Measurements from ENCODE around the gene TMEM115.
A peak's percentile ranks its signal among the peaks of the same experiment; 100 is the strongest.

The TMEM115 gene

GRCh38 chr3:50350527-50351322, 8.6 kb downstream of the TMEM115 start, which contains the start of the genes CYB561D2 and NPRL2 (continued):
- TF ChIP-seq ZNF19 (tag by site-specific recombination; IDR thresholded peaks at IDR 0.05; ENCODE audit: low read depth) (no peak), PRDM6 (tag by site-specific recombination; IDR thresholded peaks at IDR 0.05) (no peak), ZBTB6 (tag by site-specific recombination; IDR thresholded peaks at IDR 0.05) (0 out of 2 replicates have a peak, but pooled peaks have one; percentile 24), PRDM2 (tag by site-specific recombination; IDR thresholded peaks at IDR 0.05; ENCODE audit: borderline replicate concordance) (no peak), ZNF792 (tag by site-specific recombination; IDR thresholded peaks at IDR 0.05) (no peak), ZNF629 (tag by site-specific recombination; IDR thresholded peaks at IDR 0.05) (peak; percentile 88), GLIS1 (tag by site-specific recombination; IDR thresholded peaks at IDR 0.05) (0 out of 2 replicates have a peak, but pooled peaks have one; percentile 11), ZNF26 (tag by site-specific recombination; IDR thresholded peaks at IDR 0.05) (no peak), KLF8 (tag by site-specific recombination; IDR thresholded peaks at IDR 0.05) (peak; percentile 90; the same call in 1 of the 2 replicates), ZNF623 (tag by site-specific recombination; IDR thresholded peaks at IDR 0.05) (no peak), ZNF777 (tag by site-specific recombination; IDR thresholded peaks at IDR 0.05; ENCODE audit: borderline replicate concordance) (no peak), ZNF660 (tag by site-specific recombination; IDR thresholded peaks at IDR 0.05) (no peak), ZBTB10 (tag by site-specific recombination; IDR thresholded peaks at IDR 0.05) (no peak), PBX3 (CRISPR knock-in tag; IDR thresholded peaks at IDR 0.05) (0 out of 2 replicates have a peak, but pooled peaks have one; percentile 55), ZNF248 (tag by site-specific recombination; IDR thresholded peaks at IDR 0.05) (no peak), HOXA7 (CRISPR knock-in tag; IDR thresholded peaks at IDR 0.05; ENCODE audit: borderline replicate concordance) (no peak), ZSCAN18 (tag by site-specific recombination; IDR thresholded peaks at IDR 0.05) (no peak), ZNF341 (tag by site-specific recombination; IDR thresholded peaks at IDR 0.05; ENCODE audit: low read depth) (peak; percentile 72), ZNF571 (tag by site-specific recombination; IDR thresholded peaks at IDR 0.05) (no peak), SALL2 (tag by site-specific recombination; IDR thresholded peaks at IDR 0.05; ENCODE audit: borderline replicate concordance) (no peak), ZSCAN23 (tag by site-specific recombination; IDR thresholded peaks at IDR 0.05) (no peak)

Measured in HEK293 (cell line).